Uterus (tissue), 4 donors: ENCODE results near the gene USP32. TPM values are rescaled to one million over a fixed set of nuclear protein-coding genes. Genes with fewer than 3 reads are reported as not detected.

Source experiments
- DNase-seq, 2 donors: peaks; one replicate each; pipeline ENCODE4 v3.0.0-alpha.2; 2019 to 2020
- H3K27ac ChIP-seq, 2 donors: fragments of 200-600 bp; sonication (generic); 1 replicate in 1 of 2; 2 replicates in 1 of 2; pipeline ENCODE4 v1.5.1; 2016 to 2018
- H3K27me3 ChIP-seq, 2 donors: fragments of 200-600 bp; sonication (generic); one replicate each; pipeline ENCODE4 v1.5.1; 2018 to 2019; ENCODE audit warnings: control low read depth in 1 of 2
- H3K36me3 ChIP-seq, 2 donors: fragments of 200-600 bp; sonication (generic); one replicate each; pipeline ENCODE4 v1.5.1; 2019; ENCODE audit warnings: control low read depth in 1 of 2
- H3K4me1 ChIP-seq, 2 donors: fragments of 200-600 bp; sonication (generic); one replicate each; pipeline ENCODE4 v1.5.1; 2018 to 2019; ENCODE audit warnings: control low read depth in 1 of 2
- H3K4me3 ChIP-seq, 2 donors: fragments of 200-600 bp; sonication (generic); 1 replicate in 1 of 2; 2 replicates in 1 of 2; pipeline ENCODE4 v1.5.1; 2018 to 2019; ENCODE audit warnings: mild to moderate bottlenecking in 1 of 2
- H3K9me3 ChIP-seq, 2 donors: fragments of 200-600 bp; sonication (generic); one replicate each; pipeline ENCODE4 v1.5.1; 2019; ENCODE audit warnings: control low read depth in 1 of 2
- CTCF ChIP-seq, 4 experiments: fragments of 200-600 bp in 2 of 4; fragments of 450-650 bp in 2 of 4; sonication (generic) in 2 of 4; IDR thresholded peaks; one replicate each; pipeline ENCODE4 v1.5.1; 2016 to 2019; ENCODE audit warnings: antibody characterized with exemption in 4 of 4, mild to moderate bottlenecking in 2 of 4, moderate library complexity in 1 of 4
- POLR2A ChIP-seq, 2 donors: fragments of 450-650 bp; IDR thresholded peaks; one replicate each; pipeline ENCODE4 v1.6.1; 2016; ENCODE audit warnings: antibody characterized with exemption in 2 of 2, mild to moderate bottlenecking in 1 of 2, moderate library complexity in 1 of 2
- intact Hi-C: fragments of 100-400 bp; cut with DNase I; formaldehyde crosslinking; loops from one replicate; pipeline ENCODE4 v1.15.1; 2023; ENCODE audit warnings: low total_unique reads
- total RNA-seq, 4 donors: library from RNA; depleted of rRNA in 3 of 4; stranded (reverse); fragments of >200 nt in 3 of 4; gene quantifications; one replicate each; pipeline versions ENCODE4 v1.1.0 to v1.2.4, GENCODE V29; 2014 to 2023
- donor health status: DM: yes; HTN: yes; CAD: no.

Gene USP32
- total RNA-seq, 4 donors from 2014 or later, result 28.4 to 54.1 (median 43.1) TPM

GRCh38 chr17:60330731-60331130 lies 61.2 kb downstream of the USP32 start:
- Histone ChIP-seq H3K36me3 (no peaks in the 10 kb centered on the region), H3K4me3 (no peak overlapping the region), H3K9me3 (no peaks in the 10 kb centered on the region), H3K27me3 (no peaks in the 10 kb centered on the region), H3K27ac (no peak overlapping the region), H3K4me1 (no peaks in the 10 kb centered on the region)
- no peak for DNase-seq
- TF ChIP-seq CTCF (IDR thresholded peaks at IDR 0.05), result no peak
- no peak for TF ChIP-seq POLR2A (IDR thresholded peaks at IDR 0.05)
- intact Hi-C loops, result no loop called here

GRCh38 chr17:60328679-60329078 lies 63.3 kb downstream of the USP32 start:
- Histone ChIP-seq H3K9me3 (no peaks in the 10 kb centered on the region), H3K4me3 (no peak overlapping the region)
- intact Hi-C loops, result no loop called here

GRCh38 chr17:60327901-60328273 lies 64.0 kb downstream of the USP32 start:
- H3K9me3 ChIP-seq, result no peaks in the 10 kb centered on the region
- no peak overlapping the region for H3K4me3 ChIP-seq
- no peak overlapping the region for H3K27ac ChIP-seq
- no peaks in the 10 kb centered on the region for H3K4me1 ChIP-seq
- no peaks in the 10 kb centered on the region for H3K27me3 ChIP-seq
- TF ChIP-seq POLR2A (IDR thresholded peaks at IDR 0.05) (no peak), CTCF (IDR thresholded peaks at IDR 0.05) (no peak)
- DNase-seq, result no peak
- H3K36me3 ChIP-seq, result no peaks in the 10 kb centered on the region
- intact Hi-C loops, result no loop called here

More at GRCh38 chr17:60328679-60329078, 63.3 kb downstream of the USP32 start:
- Histone ChIP-seq H3K4me1 (no peaks in the 10 kb centered on the region), H3K36me3 (no peaks in the 10 kb centered on the region), H3K27ac (no peak overlapping the region), H3K27me3 (no peaks in the 10 kb centered on the region)
- no peak for TF ChIP-seq CTCF (IDR thresholded peaks at IDR 0.05)
- TF ChIP-seq POLR2A (IDR thresholded peaks at IDR 0.05), result no peak
- DNase-seq, result no peak

- intact Hi-C loops, result no loop called here
- Histone ChIP-seq H3K27ac (no peak overlapping the region), H3K27me3 (no peaks in the 10 kb centered on the region), H3K4me1 (no peaks in the 10 kb centered on the region), H3K36me3 (no peaks in the 10 kb centered on the region), H3K4me3 (no peak overlapping the region), H3K9me3 (no peaks in the 10 kb centered on the region)
- no peak for DNase-seq
- TF ChIP-seq CTCF (IDR thresholded peaks at IDR 0.05), result no peak
- TF ChIP-seq POLR2A (IDR thresholded peaks at IDR 0.05), result no peak
These were observed 64.6 kb downstream of the USP32 start for GRCh38 chr17:60327134-60327900.

- Histone ChIP-seq H3K9me3 (no peaks in the 10 kb centered on the region), H3K27ac (no peak overlapping the region), H3K27me3 (no peaks in the 10 kb centered on the region), H3K4me1 (no peaks in the 10 kb centered on the region), H3K36me3 (no peaks in the 10 kb centered on the region), H3K4me3 (no peak overlapping the region)
- intact Hi-C loops, result no loop called here
- TF ChIP-seq CTCF (IDR thresholded peaks at IDR 0.05) (no peak), POLR2A (IDR thresholded peaks at IDR 0.05) (no peak)
- DNase-seq, result no peak
These were observed 65.2 kb downstream of the USP32 start for GRCh38 chr17:60326702-60327101.
